HG03565 (cell line): ENCODE results near the gene PRELID3B.
A peak's percentile ranks its signal among the peaks of the same experiment; 100 is the strongest.
"Not testable (repeated sequence)": the region's sequence is repeated elsewhere in the genome, so short reads cannot be mapped to it uniquely, and the experiment has no call there.

Source experiments
- ATAC-seq: cut with Tn5 transposase; IDR thresholded peaks from one replicate; pipeline ENCODE4 v1.9.1; 2021; ENCODE audit warnings: mild to moderate bottlenecking, moderate library complexity; ENCODE audit not compliant: unreplicated experiment

PRELID3B gene

DNA sequence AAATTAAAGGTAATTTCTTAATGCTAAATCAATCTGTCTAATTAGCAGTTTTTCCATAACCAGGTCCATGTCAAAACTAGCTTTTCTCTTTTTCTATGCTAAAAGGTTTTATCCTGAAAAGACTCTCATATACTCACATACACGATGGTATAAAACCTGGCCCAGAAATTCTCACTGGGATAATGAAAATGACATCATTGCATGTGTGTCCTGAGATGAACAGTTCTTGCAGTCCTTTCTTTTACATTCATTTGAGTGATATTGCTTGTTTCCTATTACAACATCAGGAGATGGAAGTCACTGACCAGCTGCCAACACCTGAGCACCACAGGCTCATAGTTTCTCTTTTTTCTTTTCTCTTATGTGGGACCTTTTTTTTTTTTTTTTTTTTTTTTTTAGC is 7.9 kb upstream of the PRELID3B start:
- ATAC-seq: no peak

DNA sequence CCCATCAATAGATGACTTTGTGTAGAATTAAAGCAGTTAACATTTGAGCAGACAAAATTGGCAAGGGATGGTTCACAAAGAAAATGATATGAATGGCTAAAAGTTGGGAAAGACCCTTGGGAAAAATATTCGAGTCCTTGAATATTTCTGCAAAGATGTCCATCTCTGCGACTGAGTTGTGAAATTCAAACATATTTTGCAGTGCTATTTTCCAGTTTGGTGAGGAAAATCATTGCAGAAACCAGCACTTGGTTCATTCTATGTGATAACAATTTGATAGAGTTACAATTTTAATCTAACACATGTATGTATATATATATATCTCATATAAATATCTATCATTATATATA is 6.1 kb upstream of the PRELID3B start:
- ATAC-seq: no peak

DNA sequence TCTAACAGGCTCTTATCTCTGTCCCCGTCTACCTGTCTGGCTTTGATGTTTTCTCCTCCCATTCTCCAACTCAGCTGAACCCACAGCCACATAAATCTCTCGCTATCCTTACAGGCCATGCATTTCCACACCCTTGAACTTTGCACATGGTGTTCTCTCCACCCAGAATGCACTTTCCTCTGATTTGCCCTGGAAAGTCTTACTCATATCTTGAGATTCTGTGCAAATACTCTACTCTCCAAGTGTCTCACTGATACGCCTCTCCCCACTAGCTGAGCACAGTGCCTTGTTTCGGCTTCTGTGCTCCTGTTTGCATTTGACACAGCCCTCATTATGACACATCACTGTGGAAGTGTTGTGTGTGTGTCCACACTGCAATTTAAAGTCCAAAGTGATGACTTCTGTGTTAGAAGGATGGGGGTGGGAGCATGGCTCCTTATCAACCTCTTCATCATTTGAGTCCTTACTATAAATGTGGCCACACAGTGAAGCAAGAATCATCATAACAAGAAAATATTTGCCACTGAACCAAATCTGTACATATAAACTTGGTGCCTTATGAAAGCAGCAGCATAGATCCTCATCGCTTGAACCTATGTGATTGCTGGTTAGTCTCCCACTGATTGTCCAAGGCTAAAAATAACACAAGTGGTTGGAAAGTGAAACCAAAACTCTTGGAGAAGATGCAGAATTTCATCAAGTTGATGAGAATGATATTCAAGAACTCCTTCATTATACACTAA is 5.5 kb upstream of the PRELID3B start:
- ATAC-seq: no peak

- ATAC-seq: no peak
Measured at GRCh38 chr20:59046862-59047261, 4.3 kb upstream of the PRELID3B start.

DNA sequence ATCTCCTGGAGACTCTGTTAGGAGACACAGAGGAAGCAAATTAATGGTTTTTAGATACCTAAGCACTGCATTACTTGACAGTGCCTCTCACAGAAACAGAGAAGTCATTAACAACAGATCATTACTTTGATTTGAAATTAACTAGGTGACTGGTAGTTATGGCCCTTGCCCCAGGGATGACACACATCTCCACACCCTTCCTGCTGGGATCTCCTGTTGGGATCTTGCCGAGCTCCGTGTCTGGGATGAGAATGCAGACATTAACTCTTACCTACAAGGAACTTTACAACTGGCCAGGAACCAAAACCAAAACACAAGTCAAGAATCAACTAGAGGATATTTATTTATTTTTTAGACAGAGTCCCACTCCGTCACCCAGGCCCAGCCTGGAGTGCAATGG is 2.2 kb upstream of the PRELID3B start:
- no peak for ATAC-seq

DNA sequence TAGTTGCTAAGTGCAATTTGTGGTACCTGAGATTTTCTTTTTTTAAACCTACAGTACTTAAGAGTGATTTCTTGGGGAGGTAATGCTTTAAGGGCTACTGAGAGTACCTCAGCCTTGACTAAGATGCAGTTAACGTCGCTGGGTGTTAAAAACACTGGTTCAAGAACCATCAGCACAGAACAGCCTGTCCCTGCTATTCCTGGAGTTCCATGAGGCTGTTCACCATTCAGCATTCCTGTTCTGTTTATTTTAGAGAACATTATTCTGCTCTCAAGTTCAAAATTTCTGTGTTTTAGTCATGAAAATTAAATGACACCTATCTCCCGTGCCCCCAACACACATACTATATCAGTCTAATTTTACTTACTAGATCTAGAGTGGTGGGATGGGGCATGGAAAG is 1.7 kb upstream of the PRELID3B start:
- ATAC-seq: no peak

DNA sequence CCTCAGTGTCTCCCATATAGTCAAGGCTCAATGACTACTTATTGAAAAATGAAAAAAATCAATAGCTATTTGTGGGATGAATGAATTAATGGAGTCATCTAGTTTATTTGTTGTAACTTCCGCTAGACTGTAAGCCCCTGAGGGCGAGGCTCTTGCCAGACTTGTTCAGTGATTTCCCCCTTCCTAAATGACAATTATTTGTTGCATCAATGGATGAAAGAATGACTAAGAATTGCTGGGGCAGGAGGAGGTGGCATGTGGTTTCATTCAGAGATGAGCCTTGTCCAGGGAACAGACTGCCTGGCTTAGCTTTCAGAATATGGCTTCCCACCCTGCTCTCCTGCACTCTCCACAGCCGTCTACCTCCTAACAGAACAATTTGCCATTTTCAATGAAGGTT is 1.1 kb upstream of the PRELID3B start:
- ATAC-seq: no peak

DNA sequence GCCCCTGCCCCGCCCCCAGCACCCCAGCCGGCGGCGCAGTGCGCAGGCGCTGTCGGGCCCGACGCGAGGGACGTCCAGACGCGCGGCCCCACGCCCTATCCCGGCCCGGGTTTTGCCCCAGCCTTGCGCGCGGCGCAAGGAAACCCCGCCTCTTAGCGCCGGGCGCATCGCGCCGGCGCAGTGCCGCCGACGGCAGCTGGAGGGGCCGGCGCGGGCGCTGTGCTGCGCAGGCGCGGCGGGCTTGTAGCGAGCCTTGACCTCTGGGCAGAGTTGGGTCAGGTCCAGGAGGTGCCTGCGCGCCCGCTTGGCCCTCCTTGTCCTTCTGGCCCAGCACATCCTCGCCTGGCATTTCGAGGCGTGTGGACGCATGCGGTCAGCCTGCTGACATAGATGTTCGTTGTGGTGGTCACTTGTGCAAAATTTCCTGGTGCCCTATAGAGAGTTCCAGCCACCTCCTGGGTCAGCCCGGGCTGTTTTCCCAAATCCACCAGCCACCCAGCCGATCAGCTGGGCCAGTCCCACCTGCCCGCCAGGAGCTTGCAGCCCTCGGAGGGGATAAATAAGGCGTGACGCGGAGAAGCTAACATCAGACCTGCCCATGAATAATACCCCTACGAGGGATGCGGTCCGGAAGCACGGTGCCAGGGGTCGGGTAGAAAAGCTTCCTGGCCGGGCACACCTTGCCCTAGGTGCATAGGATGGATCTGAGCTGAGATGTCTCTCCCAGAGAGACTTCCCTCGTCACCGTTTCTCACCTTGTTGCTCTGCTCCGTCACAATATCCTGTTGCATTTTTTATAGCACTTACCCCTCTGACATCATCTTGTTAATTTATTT is 428 bp upstream of the PRELID3B start:
- ATAC-seq: peak; percentile 92

DNA sequence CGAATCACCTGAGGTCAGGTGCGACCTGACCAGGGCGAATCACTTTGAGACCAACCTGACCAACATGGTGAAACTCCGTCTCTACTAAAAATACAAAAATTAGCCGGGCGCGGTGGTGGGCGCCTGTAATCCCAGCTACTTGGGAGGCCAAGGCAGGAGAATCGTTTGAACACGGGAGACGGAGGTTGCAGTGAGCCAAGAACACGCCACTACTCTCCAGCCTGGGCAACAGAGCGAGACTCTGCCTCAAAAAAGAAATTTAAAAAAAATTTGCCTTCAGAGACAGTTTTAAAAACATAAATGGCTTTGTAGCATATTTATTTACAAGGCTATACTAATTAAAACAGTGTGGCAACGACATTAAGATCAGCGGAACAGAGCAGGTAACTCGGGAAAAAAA is 1.1 kb downstream of the PRELID3B start:
- ATAC-seq: not testable (repeated sequence)

DNA sequence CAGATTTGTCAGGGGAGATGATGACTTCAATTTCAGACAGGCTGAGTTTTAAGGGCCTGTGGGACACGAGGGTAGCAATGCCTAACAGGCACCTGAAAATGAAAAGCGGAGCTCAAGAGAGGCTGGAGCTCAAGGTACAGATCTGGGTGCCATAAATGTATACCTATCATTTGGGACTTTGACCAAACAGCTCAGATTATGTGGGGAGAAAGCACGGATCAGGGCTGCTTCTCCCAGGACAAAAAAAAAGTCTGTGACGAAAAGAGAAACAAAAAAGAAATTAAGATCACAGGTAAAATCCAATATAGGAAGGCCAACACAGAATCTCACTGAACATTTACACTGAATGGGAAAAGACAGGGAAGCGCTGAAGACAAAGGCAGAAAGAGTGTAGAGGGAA is 1.9 kb downstream of the PRELID3B start:
- no peak for ATAC-seq

GRCh38 chr20:59039233-59039632 is 3.4 kb downstream of the PRELID3B start:
- no peak for ATAC-seq

- no peak for ATAC-seq
Measured at GRCh38 chr20:59037386-59037785, 5.2 kb downstream of the PRELID3B start.

- no peak for ATAC-seq
Measured at GRCh38 chr20:59035381-59035780, 7.2 kb downstream of the PRELID3B start.

DNA sequence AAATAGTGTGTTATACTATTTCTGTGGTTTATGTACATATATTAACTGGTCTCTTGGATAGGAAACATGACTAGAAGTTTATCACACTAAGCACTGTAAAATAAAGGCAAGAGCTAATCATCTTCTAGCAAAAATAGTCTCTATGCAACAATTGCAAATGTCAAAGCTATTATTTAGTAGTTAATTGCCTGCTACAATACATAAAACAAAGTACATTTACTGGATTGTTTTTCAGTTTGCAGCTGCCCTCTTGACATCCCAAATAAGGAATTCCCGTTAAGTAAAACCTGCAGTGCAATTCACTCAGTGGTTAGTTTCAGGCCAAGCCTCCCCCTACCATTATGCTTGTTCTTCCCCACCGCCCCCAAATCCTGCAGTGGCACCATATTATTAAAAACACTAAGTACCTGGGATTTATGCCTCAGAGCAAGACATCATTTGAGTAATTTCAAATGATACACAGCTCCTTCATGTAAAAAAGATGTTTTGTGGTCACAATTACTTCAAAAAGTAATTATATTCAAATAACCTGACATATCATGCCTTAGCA is 8.9 kb downstream of the PRELID3B start:
- ATAC-seq: no peak

GRCh38 chr20:59033093-59033492 is 9.5 kb downstream of the PRELID3B start:
- ATAC-seq: no peak

- ATAC-seq: no peak
Measured at GRCh38 chr20:59032713-59033059, 9.9 kb downstream of the PRELID3B start.

- ATAC-seq: peak; percentile 81
Measured at GRCh38 chr20:59032023-59032712, 10.4 kb downstream of the PRELID3B start, which contains the start of gene ATP5F1E. Gene ATP5F1E, minus strand, starts transcription at chr20:59032335. Its CDS starts 84 bp downstream, at chr20:59032251.

DNA sequence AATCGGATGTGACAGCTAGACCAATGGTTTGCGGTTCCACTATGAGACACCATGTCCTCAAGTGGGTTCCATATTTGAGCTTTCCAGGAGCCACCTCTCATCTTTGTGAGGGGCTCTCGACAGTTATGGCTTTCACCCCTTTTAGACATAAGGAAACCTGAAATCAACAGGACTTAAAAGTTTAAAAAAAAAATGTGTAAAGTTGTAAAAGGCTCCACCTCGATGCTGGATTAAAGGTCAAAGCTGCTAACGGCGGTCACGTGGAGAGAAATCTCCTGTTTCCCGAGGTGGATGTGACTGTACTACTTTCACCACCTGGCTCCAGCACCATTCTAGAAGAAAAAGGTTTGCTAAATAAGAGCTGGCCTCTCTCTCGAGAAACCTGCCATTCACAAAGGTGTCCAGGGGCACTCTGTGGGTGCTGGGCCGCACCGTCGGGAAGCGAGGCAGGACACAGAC is 11.0 kb downstream of the PRELID3B start:
- no peak for ATAC-seq

- ATAC-seq: no peak
Measured at GRCh38 chr20:59030911-59031563, 11.5 kb downstream of the PRELID3B start.

GRCh38 chr20:59028812-59029211 is 13.8 kb downstream of the PRELID3B start:
- no peak for ATAC-seq
